Small intestine (tissue), 7 donors: Measurements from ENCODE around the gene MYO16. TPM values are rescaled to one million over a fixed set of nuclear protein-coding genes. Genes with fewer than 3 reads are reported as not detected.
"Not testable (repeated sequence)": the region's sequence is repeated elsewhere in the genome, so short reads cannot be mapped to it uniquely, and the experiment has no call there.

Experiments
- DNase-seq, 2 donors: peaks; one replicate each; pipeline versions ENCODE4 v3.0.0 to v3.0.0-alpha.2; 2013
- FAIRE-seq: peaks from 2 replicates; lab custom pipeline; 2012; peaks lifted over from hg19 to GRCh38; lab: Jason Lieb, UNC
- H3K27ac ChIP-seq, 3 donors: one replicate each; pipeline ENCODE4 v1.5.1; 2013; ENCODE audit warnings: low read length in 2 of 3, mild to moderate bottlenecking in 2 of 3, control low read depth in 1 of 3, inconsistent platforms in 1 of 3, low read depth in 1 of 3, moderate library complexity in 1 of 3
- H3K27me3 ChIP-seq, 3 donors: one replicate each; pipeline ENCODE4 v1.6.1; 2013; ENCODE audit warnings: low read length in 3 of 3, inconsistent platforms in 1 of 3; ENCODE audit not compliant: control insufficient read depth in 3 of 3, insufficient read depth in 3 of 3
- H3K36me3 ChIP-seq, 3 donors: one replicate each; pipeline ENCODE4 v1.6.1; 2013; ENCODE audit warnings: low read length in 3 of 3, inconsistent platforms in 1 of 3, low read depth in 1 of 3, mild to moderate bottlenecking in 1 of 3, moderate library complexity in 1 of 3; ENCODE audit not compliant: control insufficient read depth in 3 of 3, insufficient read depth in 2 of 3
- H3K4me1 ChIP-seq, 3 donors: one replicate each; pipeline ENCODE4 v1.6.1; 2013; ENCODE audit warnings: low read length in 2 of 3, inconsistent platforms in 1 of 3, low read depth in 1 of 3, mild to moderate bottlenecking in 1 of 3, moderate library complexity in 1 of 3; ENCODE audit not compliant: control insufficient read depth in 3 of 3, insufficient read depth in 2 of 3
- H3K4me3 ChIP-seq, 3 donors: one replicate each; pipeline ENCODE4 v1.5.1; 2013; ENCODE audit warnings: low read length in 3 of 3, control low read depth in 1 of 3, inconsistent platforms in 1 of 3, low read depth in 1 of 3, mild to moderate bottlenecking in 1 of 3, moderate library complexity in 1 of 3
- H3K9me3 ChIP-seq, 2 donors: one replicate each; pipeline ENCODE4 v1.6.1; 2013; ENCODE audit warnings: low read depth in 1 of 2, low read length in 1 of 2; ENCODE audit not compliant: control insufficient read depth in 2 of 2, insufficient read depth in 1 of 2
- whole genome bisulfite sequencing, 3 donors: extraction: QIAGEN DNeasy Blood & Tissue Kit; methylation state at CpG; one replicate each; pipeline ENCODE4 v1.1.7; 2013; 5-methylcytosine and 5-hydroxymethylcytosine counted together
- polyA plus RNA-seq, 4 donors: library from polyadenylated mRNA; stranded (reverse) in 3 of 4; unstranded in 1 of 4; fragments of 200-250 nt in 3 of 4; fragments of 120-200 nt in 1 of 4; gene quantifications; one replicate each; pipeline versions ENCODE4 v1.2.1 to v1.2.3, GENCODE V29; 2013
- donor health status: healthy with polysubstance abuse.
- donor health status: control.
- donor health status: control.
- donor health status: Bipolar disorder and iron deficiency.
- donor health status: healthy.

MYO16 gene
- polyA plus RNA-seq, 4 donors = 0.03 to 0.21 TPM; not detected in 2

DNA sequence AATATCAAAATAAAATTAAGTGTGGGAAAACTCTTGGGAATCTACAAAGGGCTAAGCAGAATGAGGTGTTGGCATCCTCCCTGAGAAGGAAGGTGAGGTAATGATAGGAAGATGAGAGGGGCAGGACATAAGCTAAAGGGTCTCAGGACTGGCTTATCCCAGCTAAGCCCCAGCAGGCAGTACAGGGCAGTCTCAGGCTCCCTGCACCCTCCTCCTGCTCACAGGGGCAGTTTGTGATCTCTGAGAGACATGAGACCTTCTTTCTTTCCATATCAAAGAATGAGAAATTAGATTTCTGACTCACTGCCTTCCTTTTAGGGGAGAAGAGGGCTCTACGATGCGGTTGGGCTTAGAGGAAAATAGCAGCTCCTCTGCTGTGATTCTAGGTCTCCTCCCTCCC is 586.0 kb downstream of the MYO16 start:
- Histone ChIP-seq H3K9me3 (no peaks in the 10 kb centered on the region), H3K27me3 (no peaks in the 10 kb centered on the region), H3K36me3 (no peaks in the 10 kb centered on the region), H3K4me1 (no peaks in the 10 kb centered on the region), H3K27ac (no peak overlapping the region), H3K4me3 (no peak overlapping the region)
- no peak for FAIRE-seq
- no peak for DNase-seq
- 85 to 93% (median 92%) methylated on average over 2 of the region's 2 CpGs for WGBS, 3 donors

DNA sequence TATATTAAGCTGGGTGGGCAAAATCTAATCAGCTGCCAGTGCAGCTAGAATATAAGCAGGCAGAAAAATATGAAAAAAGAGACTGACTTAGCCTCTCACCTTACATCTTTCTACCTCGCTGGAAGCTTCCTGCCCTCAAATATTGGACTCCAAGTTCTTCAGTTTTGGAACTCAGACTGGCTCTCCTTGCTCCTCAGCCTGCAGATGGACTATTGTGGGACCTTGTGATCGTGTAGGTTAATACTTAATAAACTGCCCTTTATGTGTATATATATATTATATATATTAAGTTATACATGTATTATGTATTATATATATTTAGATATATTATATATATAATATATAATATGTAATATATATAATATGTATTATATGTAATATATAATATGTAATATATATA is 588.1 kb downstream of the MYO16 start:
- 63 to 70% (median 66%) methylated on average over 2 of the region's 2 CpGs for WGBS, 3 donors
- not testable (repeated sequence) for H3K9me3 ChIP-seq, H3K4me3 ChIP-seq, H3K27me3 ChIP-seq, DNase-seq, H3K36me3 ChIP-seq, H3K4me1 ChIP-seq, H3K27ac ChIP-seq, FAIRE-seq

DNA sequence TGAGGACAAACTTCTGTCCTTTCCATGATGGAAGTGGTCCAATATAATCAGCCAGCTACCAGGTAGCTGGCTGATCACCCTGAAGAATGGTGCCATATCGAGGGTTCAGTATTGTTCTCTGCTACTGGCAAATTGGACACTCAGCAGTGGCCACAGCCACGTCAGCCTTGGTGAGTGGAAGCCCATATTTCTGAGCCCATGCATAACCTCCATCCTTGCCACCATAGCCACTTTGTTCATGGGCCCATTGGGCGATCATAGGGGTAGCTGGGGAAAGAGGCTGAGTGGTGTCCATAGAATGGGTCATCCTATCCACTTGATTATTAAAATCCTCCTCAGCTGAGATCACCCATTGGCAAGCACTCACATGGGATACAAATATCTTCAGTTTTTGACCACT is 591.2 kb downstream of the MYO16 start:
- WGBS, 3 donors = 72 to 80% (median 76%) methylated on average over 3 of the region's 3 CpGs
- no peaks in the 10 kb centered on the region for H3K36me3 ChIP-seq
- H3K9me3 ChIP-seq = peaks cover 0 to 12% of the 10 kb centered on the region in 2 donors
- DNase-seq (no peak), FAIRE-seq (no peak)
- no peaks in the 10 kb centered on the region for H3K4me1 ChIP-seq
- H3K4me3 ChIP-seq = no peak overlapping the region
- no peak overlapping the region for H3K27ac ChIP-seq
- H3K27me3 ChIP-seq = no peaks in the 10 kb centered on the region

DNA sequence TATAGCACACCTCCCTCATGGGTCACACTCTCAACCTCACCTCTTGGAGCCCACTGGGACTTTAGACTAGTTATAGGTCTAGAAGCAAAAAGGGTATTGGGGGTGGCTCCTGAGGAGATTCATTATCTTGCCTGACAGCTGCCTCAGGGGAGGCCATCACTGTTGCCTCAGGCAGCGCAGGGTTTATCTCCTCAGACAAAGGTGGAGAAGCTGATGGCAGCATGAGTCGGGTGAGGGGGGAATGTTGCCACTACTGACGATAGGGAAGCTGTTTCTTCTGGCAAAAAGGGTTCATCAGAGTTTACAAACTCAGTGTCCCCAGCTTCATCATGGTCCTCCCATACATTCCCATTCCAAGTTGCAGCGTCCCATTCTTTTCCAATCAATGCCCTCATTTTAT is 594.6 kb downstream of the MYO16 start:
- DNase-seq (no peak), FAIRE-seq (no peak)
- Histone ChIP-seq H3K4me3 (no peak overlapping the region), H3K4me1 (no peaks in the 10 kb centered on the region), H3K27ac (no peak overlapping the region), H3K27me3 (no peaks in the 10 kb centered on the region), H3K36me3 (no peaks in the 10 kb centered on the region), H3K9me3 (peaks cover 0 to 22% of the 10 kb centered on the region in 2 donors)
- 61 to 79% (median 75%) methylated on average over 4 of the region's 4 CpGs for WGBS, 3 donors

DNA sequence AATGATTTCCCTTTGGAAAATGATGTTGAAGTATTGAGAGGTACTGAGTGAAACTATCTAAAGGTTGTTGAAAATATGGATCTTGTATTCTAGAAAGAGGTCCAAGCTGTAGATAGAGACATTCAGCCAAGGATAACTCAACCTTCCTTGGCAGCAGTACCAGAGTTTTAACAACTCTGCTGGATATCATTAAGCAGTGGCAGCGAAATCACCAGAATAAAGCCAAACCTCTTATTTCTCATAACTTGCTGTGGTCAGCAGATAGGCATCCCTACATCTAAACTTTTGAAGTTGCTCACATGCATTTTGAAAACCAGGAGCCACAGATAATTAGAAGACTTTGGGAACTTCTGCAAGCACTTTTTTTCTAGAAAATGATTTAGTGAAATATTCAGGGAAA is 597.2 kb downstream of the MYO16 start:
- FAIRE-seq = no peak
- 62 to 80% (median 70%) methylated on average over 1 of the region's 1 CpG for WGBS, 3 donors

DNA sequence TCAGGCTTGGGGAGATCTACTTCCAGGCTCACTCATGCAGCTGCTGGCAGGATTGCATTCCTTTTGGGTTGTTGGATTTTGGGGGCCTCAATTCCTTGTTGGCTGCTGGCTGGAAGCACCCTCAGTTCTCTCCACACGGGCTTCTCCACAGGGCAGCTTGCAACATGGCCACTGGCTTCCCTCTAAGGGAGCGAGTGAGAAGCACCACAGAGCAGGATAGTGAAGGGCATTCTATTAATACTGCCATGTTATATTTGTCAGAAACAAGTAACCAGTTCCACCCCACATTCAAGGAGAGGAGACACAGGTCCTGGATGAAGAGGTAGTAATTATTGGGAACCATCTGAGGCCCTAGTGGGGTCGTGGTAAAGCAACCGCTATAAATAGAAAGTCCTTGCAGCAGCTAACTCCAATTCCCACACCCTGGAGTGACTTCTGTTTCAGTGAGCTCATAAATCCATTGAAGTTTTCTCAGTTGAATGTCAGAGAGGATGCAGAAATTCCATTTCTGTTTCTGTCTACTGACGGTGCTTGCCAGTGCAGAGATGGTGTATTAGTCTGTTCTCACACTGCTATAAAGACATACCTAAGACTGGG is 598.0 kb downstream of the MYO16 start:
- no peak overlapping the region for H3K4me3 ChIP-seq
- no peak for DNase-seq
- no peaks in the 10 kb centered on the region for H3K4me1 ChIP-seq
- no peaks in the 10 kb centered on the region for H3K27me3 ChIP-seq
- no peaks in the 10 kb centered on the region for H3K36me3 ChIP-seq
- 70 to 74% (median 74%) methylated on average over 5 of the region's 5 CpGs for WGBS, 3 donors
- no peak for FAIRE-seq
- no peak overlapping the region for H3K27ac ChIP-seq
- H3K9me3 ChIP-seq = peaks cover 0 to 24% of the 10 kb centered on the region in 2 donors

More for the DNA sequence above, 597.2 kb downstream of the MYO16 start:
- no peak for DNase-seq
- H3K4me3 ChIP-seq = no peak overlapping the region
- H3K27ac ChIP-seq = no peak overlapping the region
- H3K4me1 ChIP-seq = no peaks in the 10 kb centered on the region
- H3K27me3 ChIP-seq = no peaks in the 10 kb centered on the region
- no peaks in the 10 kb centered on the region for H3K36me3 ChIP-seq
- H3K9me3 ChIP-seq = peaks cover 0 to 24% of the 10 kb centered on the region in 2 donors

DNA sequence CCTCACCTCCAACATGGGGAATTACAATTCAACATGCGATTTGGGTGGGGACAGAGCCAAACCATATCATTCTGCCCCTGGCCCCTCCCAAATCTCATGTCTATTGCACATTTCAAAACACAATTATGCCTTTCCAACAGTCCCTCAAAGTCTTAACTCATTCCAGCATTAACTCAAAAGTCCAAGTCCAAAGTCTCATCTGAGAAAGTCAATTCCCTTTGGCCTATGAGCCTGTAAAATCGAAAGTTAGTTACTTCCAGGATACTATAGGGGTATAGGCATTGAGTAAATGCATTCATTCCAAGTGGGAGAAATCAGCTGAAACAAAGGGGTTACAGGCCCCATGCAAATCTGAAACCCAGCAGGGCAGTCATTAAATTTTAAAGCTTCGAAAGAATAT is 598.8 kb downstream of the MYO16 start:
- WGBS, 3 donors = 53 to 73% (median 70%) methylated on average over 3 of the region's 3 CpGs

DNA sequence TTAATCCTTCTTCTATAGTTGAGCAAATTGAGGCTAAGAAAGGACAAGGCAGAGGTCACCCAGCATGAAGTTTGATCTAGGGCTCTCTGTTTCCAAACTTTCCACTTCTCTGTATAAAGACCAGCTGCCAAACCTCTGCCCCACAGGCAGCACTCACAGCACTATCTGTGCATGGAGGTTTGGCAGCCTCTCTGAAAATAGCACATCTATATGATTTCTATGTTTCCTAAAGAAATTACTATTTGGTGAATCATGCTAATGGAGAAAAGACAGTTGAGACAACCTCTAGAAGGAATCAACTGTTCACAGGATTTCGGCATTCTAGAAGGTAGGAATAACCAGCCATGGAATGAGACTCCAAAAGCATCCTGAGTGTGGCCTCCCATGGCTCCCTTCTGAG is 602.5 kb downstream of the MYO16 start:
- Histone ChIP-seq H3K4me1 (no peaks in the 10 kb centered on the region), H3K4me3 (no peak overlapping the region), H3K9me3 (peaks cover 0 to 12% of the 10 kb centered on the region in 2 donors), H3K36me3 (no peaks in the 10 kb centered on the region), H3K27me3 (peaks cover 0 to 4% (median 0%) of the 10 kb centered on the region in 3 donors), H3K27ac (no peak overlapping the region)
- DNase-seq (no peak), FAIRE-seq (no peak)
- WGBS, 3 donors = 84 to 92% (median 86%) methylated on average over 1 of the region's 1 CpG

More for the DNA sequence above, 598.8 kb downstream of the MYO16 start:
- no peaks in the 10 kb centered on the region for H3K36me3 ChIP-seq
- no peaks in the 10 kb centered on the region for H3K4me1 ChIP-seq
- H3K4me3 ChIP-seq = no peak overlapping the region
- no peak for FAIRE-seq
- no peak for DNase-seq
- no peak overlapping the region for H3K27ac ChIP-seq
- H3K9me3 ChIP-seq = peaks cover 0 to 17% of the 10 kb centered on the region in 2 donors
- H3K27me3 ChIP-seq = no peaks in the 10 kb centered on the region

DNA sequence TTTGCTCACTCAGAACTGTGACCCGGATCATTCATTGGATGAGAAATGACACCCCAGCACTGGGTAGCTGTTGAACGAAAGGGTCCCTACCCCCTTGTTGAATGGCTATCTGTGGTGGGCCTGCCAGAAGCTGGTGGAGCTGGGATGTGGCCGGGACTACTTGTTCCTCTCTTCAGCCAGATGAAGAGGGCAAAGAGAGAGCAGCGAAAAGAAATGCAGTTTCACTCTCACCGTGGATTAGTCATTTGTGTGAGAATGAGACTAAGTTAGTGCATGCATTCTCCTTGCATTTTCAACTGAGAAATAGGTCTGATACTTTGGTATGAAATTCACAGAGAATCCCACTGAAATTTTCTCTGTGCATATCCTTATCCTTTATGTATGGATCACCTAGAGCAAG is 603.9 kb downstream of the MYO16 start:
- Histone ChIP-seq H3K4me3 (no peak overlapping the region), H3K4me1 (no peaks in the 10 kb centered on the region), H3K27ac (no peak overlapping the region), H3K36me3 (no peaks in the 10 kb centered on the region), H3K9me3 (peaks cover 0 to 8% of the 10 kb centered on the region in 2 donors), H3K27me3 (peaks cover 0 to 4% (median 0%) of the 10 kb centered on the region in 3 donors)
- 68 to 80% (median 72%) methylated on average over 5 of the region's 5 CpGs for WGBS, 3 donors
- no peak for FAIRE-seq
- no peak for DNase-seq
